Measurements from ENCODE around the gene NAV1.
A peak's percentile ranks its signal among the peaks of the same experiment; 100 is the strongest.

Gene NAV1

GRCh38 chr1:201503397-201504176 is 35.3 kb upstream of the NAV1 start:
- peak; percentile 80 for DNase-seq (ENCODE audit: low read depth, low spot score)

GRCh38 chr1:201504179-201504631 is 34.7 kb upstream of the NAV1 start:
- DNase-seq (ENCODE audit: low read depth, low spot score): no peak

DNA sequence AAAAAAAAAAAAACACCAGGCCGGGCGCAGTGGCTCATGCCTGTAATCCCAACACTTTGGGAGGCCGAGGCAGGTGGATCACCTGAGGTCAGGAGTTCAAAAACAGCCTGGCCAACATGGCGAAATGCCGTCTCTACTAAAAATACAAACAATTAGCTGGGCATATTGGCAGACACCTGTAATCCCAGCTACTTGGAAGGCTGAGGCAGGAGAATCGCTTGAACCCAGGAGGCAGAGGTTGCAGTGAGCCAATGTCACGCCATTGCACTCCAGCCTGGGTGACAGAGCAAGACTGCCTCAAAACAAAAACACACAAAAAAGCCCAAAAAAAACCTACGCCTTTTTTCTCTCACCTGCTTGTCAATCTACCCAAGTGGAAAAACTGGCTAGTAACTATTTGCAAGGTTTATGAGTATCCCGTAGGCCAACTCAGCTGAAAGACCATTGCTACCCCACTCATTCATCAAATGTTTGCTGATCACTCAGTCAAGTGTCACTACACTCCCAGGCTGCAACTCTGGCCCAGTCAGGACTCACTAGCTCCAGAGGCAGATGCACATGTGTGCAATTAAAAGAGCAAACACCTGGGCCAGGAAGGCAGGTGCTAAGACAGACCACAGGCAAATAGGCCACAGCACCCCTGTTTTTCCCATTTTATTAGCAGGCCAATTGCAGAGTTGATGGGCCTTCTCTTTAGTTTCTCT is 34.0 kb upstream of the NAV1 start:
- no peak for DNase-seq (ENCODE audit: low read depth, low spot score)

- no peak for DNase-seq (ENCODE audit: low read depth, low spot score)
Observed at GRCh38 chr1:201505503-201505890, 33.4 kb upstream of the NAV1 start.

GRCh38 chr1:201506092-201506491 is 32.8 kb upstream of the NAV1 start:
- no peak for DNase-seq (ENCODE audit: low read depth, low spot score)

GRCh38 chr1:201506557-201507359 is 32.2 kb upstream of the NAV1 start, which contains the start of gene CSRP1:
CSRP1 (minus strand) TSS chr1:201507123; CDS start chr1:201496303, 10,820 bp downstream.
- no peak for DNase-seq (ENCODE audit: low read depth, low spot score)

DNA sequence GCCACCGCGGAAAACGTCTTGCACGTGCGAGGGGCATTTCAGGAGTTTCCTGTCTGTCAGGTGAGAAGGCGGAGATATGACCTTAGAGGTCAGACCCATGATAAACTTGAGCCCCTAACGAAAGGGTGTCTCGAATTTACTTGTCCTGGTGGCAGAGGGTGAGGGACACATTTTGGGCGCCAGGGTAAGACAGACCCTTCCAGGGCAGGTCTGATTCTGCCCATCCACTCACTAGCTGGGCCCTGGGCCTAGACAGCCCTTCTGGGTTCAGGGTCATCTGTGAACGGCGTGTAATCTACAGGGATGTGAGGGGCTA is 31.6 kb upstream of the NAV1 start:
- no peak for DNase-seq (ENCODE audit: low read depth, low spot score)

DNA sequence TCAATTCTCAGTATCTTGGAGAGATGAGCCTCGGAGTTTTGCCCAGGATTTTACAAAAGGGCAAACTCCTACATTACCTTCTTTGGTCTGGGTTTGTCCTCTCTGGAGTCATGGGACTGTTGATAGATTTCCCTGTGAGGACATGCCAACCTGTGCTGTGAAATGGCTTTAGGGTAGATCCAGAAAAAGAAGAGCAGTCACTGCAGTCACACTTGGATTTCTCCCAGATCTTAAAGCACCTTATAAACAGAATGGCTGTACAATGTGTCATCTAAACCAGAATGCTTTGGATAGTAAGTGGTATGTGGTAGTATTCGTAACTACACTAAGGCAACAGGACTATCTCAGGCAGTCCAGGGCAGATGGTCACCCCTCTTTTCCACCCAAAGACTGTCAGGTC is 30.1 kb upstream of the NAV1 start:
- DNase-seq (ENCODE audit: low read depth, low spot score): no peak

DNA sequence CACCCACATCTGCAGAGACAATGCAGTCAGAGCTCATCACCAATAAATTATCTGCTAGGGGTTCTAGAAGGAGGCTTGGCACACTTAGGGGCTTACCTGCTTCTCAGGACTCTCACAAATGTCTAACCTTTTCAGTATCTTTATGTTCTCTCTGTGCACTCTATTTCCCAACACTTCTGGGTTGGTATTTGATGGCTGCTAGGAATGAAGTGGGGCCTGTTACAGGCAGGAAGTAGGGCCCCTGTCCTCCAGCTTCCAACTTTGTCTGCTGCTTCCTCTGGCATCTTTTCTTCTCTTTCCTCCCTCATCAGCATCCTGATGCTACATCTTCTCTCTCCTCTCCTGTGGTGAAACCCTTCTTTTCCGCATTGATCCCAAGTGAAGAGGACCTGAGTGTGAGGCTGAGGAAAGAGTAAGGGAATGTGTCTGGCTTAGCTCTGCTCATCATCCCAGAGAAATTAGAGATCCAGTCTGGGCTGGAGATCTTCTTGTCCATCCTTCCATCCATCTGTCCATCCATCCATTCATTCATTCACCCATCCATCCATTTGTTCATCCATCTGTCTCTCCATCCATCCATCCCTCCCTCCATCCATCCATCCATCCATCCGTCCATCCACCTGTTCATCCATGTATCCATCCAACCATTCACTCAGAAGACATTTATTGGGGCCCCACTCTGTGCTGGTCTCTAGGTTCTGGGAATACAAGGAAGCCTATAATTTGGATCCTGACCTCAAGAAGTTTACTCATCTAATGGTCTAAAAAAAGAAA is 29.1 kb upstream of the NAV1 start:
- DNase-seq (ENCODE audit: low read depth, low spot score): no peak

DNA sequence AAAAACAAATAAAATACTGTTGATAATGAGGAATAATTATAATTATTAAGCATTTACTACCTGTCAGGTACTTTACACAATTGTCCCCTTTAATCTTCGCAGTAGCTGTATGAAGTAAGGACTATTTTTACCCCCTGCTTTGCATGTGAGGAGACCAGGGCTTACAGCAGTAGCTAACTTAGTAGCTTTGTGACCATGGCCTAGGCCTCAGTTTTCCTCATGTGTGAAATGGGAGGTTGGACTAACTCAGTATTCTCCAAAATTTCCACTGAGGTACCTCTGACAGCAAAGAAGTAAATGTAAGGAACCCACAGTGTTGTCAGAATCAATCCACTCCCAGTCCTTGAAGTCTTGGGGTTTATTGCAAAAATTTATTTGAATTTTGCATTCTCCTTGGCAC is 28.2 kb upstream of the NAV1 start:
- no peak for DNase-seq (ENCODE audit: low read depth, low spot score)

GRCh38 chr1:201511396-201511940 is 27.5 kb upstream of the NAV1 start:
- DNase-seq (ENCODE audit: low read depth, low spot score): no peak

GRCh38 chr1:201511941-201512539 is 26.9 kb upstream of the NAV1 start:
- DNase-seq (ENCODE audit: low read depth, low spot score): no peak

DNA sequence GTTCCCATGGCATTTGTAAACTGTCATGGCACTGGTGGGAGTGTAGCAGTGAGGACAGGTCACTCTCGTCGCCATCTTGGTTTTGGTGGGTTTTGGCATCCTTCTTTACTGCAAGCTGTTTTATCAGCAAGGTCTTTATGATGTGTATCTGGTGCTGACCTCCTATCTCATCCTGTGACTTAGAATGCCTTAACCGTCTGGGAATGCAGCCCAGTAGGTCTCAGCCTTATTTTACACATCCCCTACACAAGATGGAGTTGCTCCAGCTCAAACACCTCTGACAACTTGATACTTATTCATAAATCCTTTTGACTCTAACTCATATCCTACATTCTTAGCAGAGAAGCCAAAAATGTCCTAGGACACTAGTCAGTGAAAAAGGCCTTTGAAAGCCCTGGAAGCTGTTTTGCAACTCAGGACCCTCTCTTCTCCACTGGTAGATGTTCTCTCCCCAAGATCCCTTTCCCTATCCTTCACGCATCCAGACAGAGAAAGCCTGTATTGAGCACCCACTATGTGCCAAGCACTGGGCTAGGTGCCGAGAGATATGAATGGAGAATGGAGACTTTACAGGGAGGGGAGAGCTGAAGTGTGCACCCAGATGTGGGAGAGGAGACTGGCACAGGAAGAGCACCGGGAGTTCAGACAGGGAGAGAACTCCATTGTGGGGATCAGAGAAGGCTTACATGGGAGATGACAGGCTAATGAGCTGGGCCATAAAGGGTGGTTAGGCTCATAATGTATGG is 25.3 kb upstream of the NAV1 start:
- DNase-seq (ENCODE audit: low read depth, low spot score): no peak

- DNase-seq (ENCODE audit: low read depth, low spot score): no peak
Observed at GRCh38 chr1:201514466-201514865, 24.5 kb upstream of the NAV1 start.

GRCh38 chr1:201515062-201515750 is 23.7 kb upstream of the NAV1 start:
- DNase-seq (ENCODE audit: low read depth, low spot score): no peak

- no peak for DNase-seq (ENCODE audit: low read depth, low spot score)
Observed at GRCh38 chr1:201515895-201516294, 23.0 kb upstream of the NAV1 start.

- DNase-seq (ENCODE audit: low read depth, low spot score): no peak
Observed at GRCh38 chr1:201516511-201517127, 22.3 kb upstream of the NAV1 start.

DNA sequence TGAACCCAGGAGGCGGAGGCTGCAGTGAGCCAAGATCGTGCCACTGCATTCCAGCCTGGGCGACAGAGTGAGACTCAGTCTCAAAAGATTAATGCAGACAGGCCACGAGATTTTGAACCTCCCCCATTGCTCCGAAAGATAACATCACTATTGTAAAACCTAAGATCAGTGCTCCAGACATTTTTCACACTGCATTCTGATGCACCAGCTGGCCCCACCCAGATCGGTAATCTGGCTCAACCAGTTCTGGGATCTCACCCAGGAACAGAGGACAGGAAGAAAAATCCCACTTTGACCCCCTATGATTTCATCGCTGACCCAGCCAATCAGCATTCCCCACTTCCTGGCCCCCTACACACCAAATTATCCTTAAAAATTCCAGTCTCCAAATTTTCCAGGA is 21.3 kb upstream of the NAV1 start:
- no peak for DNase-seq (ENCODE audit: low read depth, low spot score)

DNA sequence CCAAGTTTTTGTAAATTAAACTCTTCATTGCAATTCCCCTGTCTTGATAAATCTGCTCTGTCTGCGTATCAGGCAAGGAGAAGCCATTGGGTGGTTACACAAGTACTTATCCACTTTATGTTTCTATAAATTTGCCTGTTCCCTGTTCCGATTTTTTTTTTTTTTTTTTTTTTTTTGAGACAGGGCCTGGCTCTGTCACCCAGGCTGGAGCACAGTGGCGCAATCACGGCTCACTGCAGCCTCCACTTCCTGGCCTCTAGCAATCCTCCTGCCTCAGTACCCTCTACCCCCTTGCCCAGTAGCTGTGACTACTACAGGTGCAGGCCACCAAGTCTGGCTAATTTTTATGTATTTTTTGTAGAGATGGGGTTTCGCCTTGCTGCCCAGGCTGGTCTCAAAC is 20.9 kb upstream of the NAV1 start:
- no peak for DNase-seq (ENCODE audit: low read depth, low spot score)
